CD4-positive, alpha-beta T cell treated with Interleukin-6 for 4 hours (primary cell): ENCODE data around the gene POU3F1.

Source experiments
- DNase-seq: peaks from one replicate; pipeline ENCODE4 v3.0.0-alpha.2; 2020; ENCODE audit warnings: mixed read lengths

POU3F1 gene

GRCh38 chr1:38073534-38074301, 27.1 kb upstream of the POU3F1 start:
- no peak for DNase-seq

GRCh38 chr1:38072858-38073257, 26.3 kb upstream of the POU3F1 start:
- no peak for DNase-seq

- DNase-seq = no peak
These were observed 25.0 kb upstream of the POU3F1 start for GRCh38 chr1:38071312-38072256.

GRCh38 chr1:38068980-38069340, 22.4 kb upstream of the POU3F1 start:
- no peak for DNase-seq

GRCh38 chr1:38068220-38068979, 21.8 kb upstream of the POU3F1 start:
- DNase-seq = no peak

- DNase-seq = no peak
These were observed 17.8 kb upstream of the POU3F1 start for GRCh38 chr1:38064197-38064903.

- no peak for DNase-seq
These were observed 17.0 kb upstream of the POU3F1 start for GRCh38 chr1:38063616-38064015.

- DNase-seq = no peak
These were observed 16.0 kb upstream of the POU3F1 start for GRCh38 chr1:38062361-38063288.

GRCh38 chr1:38061883-38062328, 15.3 kb upstream of the POU3F1 start:
- DNase-seq = no peak

- DNase-seq = no peak
These were observed 14.7 kb upstream of the POU3F1 start for GRCh38 chr1:38061290-38061689.

- no peak for DNase-seq
These were observed 13.9 kb upstream of the POU3F1 start for GRCh38 chr1:38060498-38060897.

GRCh38 chr1:38059635-38060250, 13.2 kb upstream of the POU3F1 start:
- no peak for DNase-seq

- DNase-seq = no peak
These were observed 9.4 kb upstream of the POU3F1 start for GRCh38 chr1:38055965-38056364.

- no peak for DNase-seq
These were observed 8.8 kb upstream of the POU3F1 start for GRCh38 chr1:38055398-38055797.

- no peak for DNase-seq
These were observed 7.0 kb upstream of the POU3F1 start for GRCh38 chr1:38053416-38054091.

GRCh38 chr1:38052750-38053415, 6.3 kb upstream of the POU3F1 start:
- DNase-seq = peak; percentile 7

GRCh38 chr1:38051079-38051543, 4.5 kb upstream of the POU3F1 start:
- DNase-seq = no peak

GRCh38 chr1:38050397-38051078, 3.9 kb upstream of the POU3F1 start:
- no peak for DNase-seq

- DNase-seq = no peak
These were observed 1.1 kb upstream of the POU3F1 start for GRCh38 chr1:38047603-38048141.
